Glutamatergic neuron (in vitro differentiated cells): ENCODE results near the gene NEK10. TPM values are rescaled to one million over a fixed set of nuclear protein-coding genes. Genes with fewer than 3 reads are reported as not detected.

Source experiments
- DNase-seq: peaks from one replicate; pipeline ENCODE4 v3.0.0; 2022
- H3K27ac Mint-ChIP-seq: one replicate; pipeline ENCODE4 v1.8.0; 2020; ENCODE audit warnings: mild to moderate bottlenecking, mixed read lengths, inconsistent platforms; ENCODE audit not compliant: unreplicated experiment
- H3K27me3 Mint-ChIP-seq: one replicate; pipeline ENCODE4 v1.8.0; 2020; ENCODE audit warnings: mild to moderate bottlenecking, moderate library complexity, mixed read lengths, inconsistent platforms; ENCODE audit not compliant: unreplicated experiment
- H3K36me3 Mint-ChIP-seq: one replicate; pipeline ENCODE4 v1.8.0; 2020; ENCODE audit warnings: mild to moderate bottlenecking, mixed read lengths, inconsistent platforms; ENCODE audit not compliant: unreplicated experiment
- H3K4me1 Mint-ChIP-seq: one replicate; pipeline ENCODE4 v1.8.0; 2020; ENCODE audit warnings: mild to moderate bottlenecking, low read depth, mixed read lengths, inconsistent platforms; ENCODE audit not compliant: unreplicated experiment
- H3K4me3 Mint-ChIP-seq: one replicate; pipeline ENCODE4 v1.8.0; 2020; ENCODE audit warnings: mild to moderate bottlenecking, mixed read lengths, inconsistent platforms; ENCODE audit not compliant: unreplicated experiment
- H3K9me3 Mint-ChIP-seq: one replicate; pipeline ENCODE4 v1.8.0; 2020; ENCODE audit warnings: mild to moderate bottlenecking, moderate library complexity, mixed read lengths, inconsistent platforms; ENCODE audit not compliant: unreplicated experiment
- CTCF ChIP-seq: fragments of 200-600 bp; sonication (generic); IDR thresholded peaks from one replicate; pipeline ENCODE4 v1.5.0; 2021; ENCODE audit not compliant: partially characterized antibody, unreplicated experiment
- total RNA-seq: library from RNA; stranded (reverse); fragmentation: NEBNext Ultra II Directional; extraction: Animal tissue kit (Norgen Biotek cat#: 25700); gene quantifications from one replicate; pipeline ENCODE4 v1.2.1, GENCODE V29; 2021; ENCODE audit not compliant: unreplicated experiment

Gene NEK10
- total RNA-seq, 1 donor from 2014 or later: 1.5 TPM

- no peak for DNase-seq
- H3K27ac Mint-ChIP-seq: no peak overlapping the region
- no peaks in the 10 kb centered on the region for H3K4me1 Mint-ChIP-seq
- H3K36me3 Mint-ChIP-seq: peaks cover 4% of the 10 kb centered on the region
- no peaks in the 10 kb centered on the region for H3K27me3 Mint-ChIP-seq
- TF ChIP-seq CTCF: no peak
- H3K4me3 Mint-ChIP-seq: no peak overlapping the region
- no peaks in the 10 kb centered on the region for H3K9me3 Mint-ChIP-seq
Measured at GRCh38 chr3:27141668-27142067, 227.5 kb downstream of the NEK10 start.

- Mint-ChIP-seq H3K27me3 (no peaks in the 10 kb centered on the region), H3K4me3 (no peak overlapping the region), H3K9me3 (no peaks in the 10 kb centered on the region), H3K4me1 (no peaks in the 10 kb centered on the region), H3K36me3 (peaks cover 4% of the 10 kb centered on the region), H3K27ac (no peak overlapping the region)
- DNase-seq: no peak
- TF ChIP-seq CTCF: no peak
Measured at GRCh38 chr3:27138562-27138961, 230.6 kb downstream of the NEK10 start.

GRCh38 chr3:27138005-27138404, 231.2 kb downstream of the NEK10 start:
- DNase-seq: no peak

GRCh38 chr3:27134171-27134796, 234.9 kb downstream of the NEK10 start:
- peak; percentile 88 for TF ChIP-seq CTCF
- Mint-ChIP-seq H3K36me3 (no peaks in the 10 kb centered on the region), H3K4me1 (no peaks in the 10 kb centered on the region), H3K4me3 (no peak overlapping the region), H3K27ac (no peak overlapping the region), H3K27me3 (no peaks in the 10 kb centered on the region), H3K9me3 (no peaks in the 10 kb centered on the region)
- DNase-seq: peak; percentile 76

More at GRCh38 chr3:27138005-27138404, 231.2 kb downstream of the NEK10 start:
- no peaks in the 10 kb centered on the region for H3K9me3 Mint-ChIP-seq
- TF ChIP-seq CTCF: no peak
- peaks cover 4% of the 10 kb centered on the region for H3K36me3 Mint-ChIP-seq
- H3K4me1 Mint-ChIP-seq: no peaks in the 10 kb centered on the region
- H3K4me3 Mint-ChIP-seq: no peak overlapping the region
- no peaks in the 10 kb centered on the region for H3K27me3 Mint-ChIP-seq
- H3K27ac Mint-ChIP-seq: no peak overlapping the region

- H3K4me1 Mint-ChIP-seq: no peaks in the 10 kb centered on the region
- TF ChIP-seq CTCF: no peak
- no peaks in the 10 kb centered on the region for H3K27me3 Mint-ChIP-seq
- DNase-seq: no peak
- H3K4me3 Mint-ChIP-seq: no peak overlapping the region
- H3K27ac Mint-ChIP-seq: no peak overlapping the region
- no peaks in the 10 kb centered on the region for H3K36me3 Mint-ChIP-seq
- H3K9me3 Mint-ChIP-seq: no peaks in the 10 kb centered on the region
Measured at GRCh38 chr3:27133060-27133459, 236.1 kb downstream of the NEK10 start.
